ENCODE data around the gene TIGD3.

TIGD3 gene

DNA sequence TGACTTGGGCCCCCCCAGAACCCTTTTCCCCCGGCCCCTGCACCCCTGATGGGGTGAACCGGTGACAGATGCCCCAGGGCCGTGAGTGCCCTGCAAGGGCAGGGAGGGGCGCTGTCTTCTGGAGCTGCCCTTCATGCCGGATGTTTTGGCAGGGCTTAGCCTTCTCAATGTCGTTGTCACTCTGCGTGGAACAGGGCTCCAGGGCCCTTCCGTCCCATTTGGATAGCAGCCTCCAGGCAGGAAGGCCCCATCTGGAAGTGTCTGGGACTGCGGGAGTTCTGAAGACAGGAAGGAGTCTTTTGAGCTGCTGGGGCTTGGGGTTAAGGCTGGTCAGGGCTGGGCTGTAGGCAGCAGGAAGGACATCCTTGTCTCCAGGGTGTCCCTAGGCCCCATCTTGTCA, 36.4 kb downstream of the TIGD3 start:
- no peak for DNase-seq

GRCh38 chr11:65392186-65392829, 37.8 kb downstream of the TIGD3 start:
- DNase-seq: no peak

DNA sequence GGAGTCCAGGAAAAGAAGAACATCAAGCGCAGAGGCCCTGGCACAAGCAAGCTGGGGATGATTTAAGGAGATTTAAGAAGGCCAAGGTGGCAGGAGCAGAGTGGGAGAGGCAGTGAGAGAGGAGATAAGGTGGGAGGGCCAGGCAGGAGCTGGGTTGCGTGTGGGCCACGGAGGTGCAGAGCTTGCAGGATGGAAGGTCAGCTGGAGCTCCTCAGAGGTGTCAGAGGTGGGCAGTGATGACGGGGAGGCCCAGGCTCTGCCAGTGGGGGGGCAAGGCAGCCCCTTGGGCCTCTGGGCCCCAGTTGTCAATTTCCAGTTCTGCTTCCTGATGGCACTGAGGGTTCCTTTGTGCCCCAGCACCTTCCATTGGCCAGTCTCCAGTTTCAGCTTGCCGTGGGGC, 38.3 kb downstream of the TIGD3 start:
- no peak for DNase-seq

- DNase-seq: no peak
These were observed 39.0 kb downstream of the TIGD3 start for GRCh38 chr11:65393513-65394079.

- no peak for DNase-seq
These were observed 39.6 kb downstream of the TIGD3 start for GRCh38 chr11:65394125-65394536.

- no peak for DNase-seq
These were observed 41.5 kb downstream of the TIGD3 start for GRCh38 chr11:65395961-65396530.

DNA sequence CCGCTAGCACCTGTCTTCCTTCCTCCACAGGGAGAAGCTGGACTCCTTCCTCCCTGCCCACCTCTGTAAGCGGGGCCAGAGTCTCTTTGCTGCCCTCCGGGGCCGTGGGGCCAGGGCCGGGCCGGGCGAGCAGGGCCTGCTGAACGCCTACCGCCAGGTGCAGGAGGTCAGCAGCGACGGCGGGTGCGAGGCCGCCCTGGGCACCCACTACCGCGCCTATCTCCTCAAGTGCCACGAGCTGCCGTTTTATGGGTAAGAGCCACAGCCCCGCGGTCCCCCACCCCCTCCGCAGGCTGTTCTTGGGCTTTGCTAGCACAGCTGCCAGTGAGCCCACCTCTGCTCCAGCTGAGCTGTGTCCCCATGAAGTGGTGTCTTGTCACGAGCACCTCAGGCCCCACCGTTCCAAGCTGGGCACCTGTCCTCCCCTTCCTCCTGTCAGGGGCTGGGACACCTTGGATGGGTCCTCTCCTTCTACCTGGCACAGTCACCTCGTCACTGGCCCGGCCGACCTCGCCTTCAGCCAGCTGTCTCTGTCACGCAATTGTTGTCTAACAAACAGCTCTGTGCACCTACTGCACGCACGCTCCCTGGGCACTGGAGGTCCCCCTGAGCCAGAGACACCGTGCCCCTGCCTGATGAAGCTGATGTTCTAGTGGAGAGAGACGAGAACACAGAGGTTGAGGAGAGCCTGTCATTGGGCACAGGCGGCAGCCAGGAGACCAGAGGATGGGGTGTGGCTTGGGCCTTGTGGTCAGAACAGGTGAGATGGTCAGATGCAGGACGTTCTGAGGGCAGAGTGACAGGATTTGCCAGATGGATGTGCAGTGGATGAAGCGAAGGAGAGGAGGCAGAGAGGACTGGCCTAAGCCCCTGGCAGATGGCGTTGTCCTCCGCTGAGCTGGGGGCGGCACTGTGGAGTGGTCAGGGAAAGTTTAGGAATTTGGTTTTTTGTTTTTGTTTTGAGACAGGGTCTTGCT, 42.5 kb downstream of the TIGD3 start:
- DNase-seq: no peak

DNA sequence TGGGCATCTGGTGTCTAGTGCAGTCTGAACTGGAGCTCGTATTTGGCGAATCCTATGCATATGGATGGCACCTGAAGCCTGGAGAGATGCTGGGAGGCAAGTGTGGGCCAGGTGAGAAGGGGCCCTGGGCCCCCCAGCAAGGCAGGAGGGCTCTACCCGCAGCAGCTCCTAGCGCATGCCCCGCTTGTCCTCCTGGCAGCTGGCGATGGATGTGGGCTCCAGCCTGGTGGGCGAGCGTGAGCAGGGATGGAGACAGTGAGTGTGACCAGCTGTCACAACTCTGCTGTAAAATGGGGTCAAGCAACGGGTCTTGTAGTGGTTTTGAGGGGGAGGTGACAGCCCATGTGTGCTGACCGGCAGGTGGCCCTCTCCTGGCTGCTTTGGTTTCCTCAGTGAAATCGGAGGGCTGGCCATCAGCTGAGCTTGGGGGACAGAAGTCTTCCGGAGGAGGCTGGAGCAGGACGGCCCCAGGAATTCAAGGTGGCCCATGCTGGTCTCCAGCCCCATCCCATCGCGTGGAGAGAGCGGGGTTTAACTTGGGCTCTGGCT, 43.9 kb downstream of the TIGD3 start:
- no peak for DNase-seq

DNA sequence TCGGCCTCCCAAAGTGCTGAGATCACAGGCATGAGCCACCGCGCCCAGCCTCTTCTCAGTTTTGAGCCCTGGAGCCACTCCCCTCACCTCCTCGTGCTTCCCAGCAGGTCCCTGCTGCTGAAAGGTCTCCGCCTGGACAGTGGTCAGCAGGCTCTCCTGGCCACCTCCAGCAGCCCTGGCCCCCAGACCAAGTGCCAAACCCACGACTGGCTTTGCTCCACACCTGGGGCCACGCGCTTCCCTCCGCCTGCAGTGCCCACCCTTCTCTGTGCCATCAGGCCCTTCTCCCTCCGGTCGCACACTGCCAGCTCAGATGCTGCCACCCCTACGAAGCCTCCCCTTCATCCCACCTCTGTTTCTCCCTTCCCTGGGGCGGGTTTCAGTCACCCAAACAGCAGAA, 44.7 kb downstream of the TIGD3 start:
- DNase-seq: no peak

DNA sequence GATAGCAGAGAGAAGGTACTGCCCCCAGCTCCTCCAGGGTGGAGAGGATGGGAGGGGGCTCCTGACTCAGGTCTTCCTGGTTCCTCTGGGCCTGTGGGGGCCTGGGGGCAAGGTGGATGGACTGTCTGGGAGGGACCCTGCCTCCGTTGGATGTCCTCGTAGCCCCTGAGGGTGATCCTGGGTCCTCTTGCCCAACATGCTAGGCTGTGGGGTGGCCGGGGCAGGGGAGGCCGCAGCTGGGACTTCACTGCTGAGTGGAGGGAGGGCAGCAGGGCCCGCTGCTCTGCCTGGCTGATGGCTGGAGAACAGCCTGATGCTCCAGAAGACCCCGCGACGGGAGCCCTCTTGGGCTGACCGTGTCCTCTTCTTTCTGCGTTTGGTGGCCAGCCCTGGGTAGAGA, 45.3 kb downstream of the TIGD3 start:
- no peak for DNase-seq

DNA sequence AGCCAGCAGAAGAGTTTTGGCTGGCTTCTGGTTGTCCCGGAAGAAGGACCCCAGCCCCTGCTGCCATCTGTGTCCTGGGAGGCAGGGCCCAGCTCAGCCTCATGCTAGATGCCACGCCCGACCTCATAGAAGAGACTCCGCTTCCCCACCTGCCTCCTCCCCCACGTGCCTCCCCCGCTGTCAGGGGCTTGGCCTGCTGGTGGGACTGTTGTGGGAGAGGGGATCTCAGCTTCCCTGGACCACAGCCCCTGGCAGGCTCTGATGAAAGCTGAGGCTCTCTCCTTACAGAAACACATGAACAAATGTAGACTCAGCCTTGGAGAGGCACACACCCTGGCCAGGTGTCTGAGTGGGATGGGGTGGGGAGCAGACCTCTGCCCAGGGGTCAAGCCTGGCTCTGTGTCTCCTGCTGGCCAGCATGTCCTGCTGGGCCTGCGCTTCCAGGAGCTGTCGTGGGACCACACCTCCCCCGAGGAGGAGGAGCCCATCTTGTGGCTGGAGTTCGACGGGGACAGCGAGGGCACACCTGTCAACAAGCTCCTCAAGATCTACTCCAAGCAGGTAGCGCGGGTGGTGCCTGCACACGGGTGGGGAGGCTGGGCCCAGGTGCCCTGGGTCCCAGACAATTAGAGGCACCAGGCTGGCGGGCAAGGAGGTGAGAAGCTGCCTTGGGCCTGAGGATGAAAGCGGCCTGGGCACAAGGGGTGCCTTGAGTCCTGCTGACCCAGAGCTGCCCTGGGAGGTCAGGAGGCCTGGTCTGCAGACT, 45.9 kb downstream of the TIGD3 start:
- DNase-seq: no peak

- no peak for DNase-seq
These were observed 46.7 kb downstream of the TIGD3 start for GRCh38 chr11:65401073-65401802.

GRCh38 chr11:65401803-65402248, 47.3 kb downstream of the TIGD3 start:
- DNase-seq: no peak

DNA sequence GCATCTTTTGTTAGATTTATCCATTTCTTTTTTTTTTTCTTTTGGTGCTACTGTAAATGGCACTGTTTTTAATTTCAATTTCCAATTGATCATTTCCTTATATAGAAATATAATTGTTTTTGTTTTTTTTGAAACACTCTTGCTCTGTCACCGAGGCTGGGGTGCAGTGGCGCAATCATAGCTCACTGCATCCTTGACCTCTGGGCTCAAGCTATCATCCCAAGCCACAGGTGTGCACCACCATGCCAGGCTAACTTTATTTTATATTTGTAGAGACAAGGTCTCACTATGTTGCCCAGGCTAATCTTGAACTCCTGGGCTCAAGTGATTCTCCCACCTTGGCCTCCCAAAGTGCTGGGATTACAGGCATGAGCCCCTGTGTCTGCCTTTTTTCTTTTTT, 48.2 kb downstream of the TIGD3 start:
- DNase-seq: no peak

GRCh38 chr11:65403607-65404121, 49.1 kb downstream of the TIGD3 start:
- no peak for DNase-seq

GRCh38 chr11:65404210-65404609, 49.7 kb downstream of the TIGD3 start:
- DNase-seq: no peak

- DNase-seq: no peak
These were observed 50.2 kb downstream of the TIGD3 start for GRCh38 chr11:65404638-65405339.
